ENCODE measurements around the gene JPH2.

Gene JPH2

DNA sequence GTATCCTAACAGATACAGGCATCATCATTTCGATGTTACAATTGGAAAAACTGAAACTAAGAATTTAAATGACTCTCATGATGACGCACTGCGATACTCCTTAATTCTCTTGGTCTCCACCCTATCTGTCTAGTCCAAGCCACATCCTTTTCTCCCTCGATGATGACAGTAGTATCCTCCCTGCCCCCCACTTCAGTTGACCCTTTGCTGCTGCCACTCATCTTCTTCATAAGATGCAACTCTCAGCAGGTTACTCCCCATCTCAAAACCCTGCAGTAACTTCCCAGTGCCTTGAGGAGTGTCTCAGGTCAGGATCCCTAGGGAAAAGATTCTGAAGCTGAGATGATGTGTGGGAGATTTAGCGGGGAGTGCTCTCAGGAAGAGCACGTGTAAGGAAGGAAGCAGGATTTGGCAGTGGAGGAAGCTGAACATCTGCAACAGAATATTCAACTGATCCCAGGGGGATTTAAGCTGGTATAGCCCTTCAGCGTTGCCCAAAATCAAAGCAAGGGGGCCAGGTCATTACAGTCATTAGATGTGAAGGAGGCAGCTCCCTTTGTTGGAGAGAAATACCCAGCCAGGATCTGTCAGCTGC is 16.1 kb downstream of the JPH2 start:
- TF ChIP-seq ZNF274 (IDR thresholded peaks at IDR 0.05; ENCODE audit: low read depth, low read length) (no peak), SUZ12 (IDR thresholded peaks at IDR 0.05; ENCODE audit: extremely low read depth, insufficient read depth, insufficient read length) (no peak), YY1 (IDR thresholded peaks at IDR 0.05; ENCODE audit: insufficient read depth, insufficient read length) (no peak)
- H3K4me3 ChIP-seq (ENCODE audit: insufficient read length, low read depth), result no peak overlapping the region
- no peaks in the 10 kb centered on the region for H3K9me3 ChIP-seq (ENCODE audit: insufficient read depth, low read length)
- no peak overlapping the region for H3K9ac ChIP-seq (ENCODE audit: insufficient read length, low read depth)
- no peaks in the 10 kb centered on the region for H3K27me3 ChIP-seq (ENCODE audit: insufficient read depth, insufficient read length)
- H3K36me3 ChIP-seq (ENCODE audit: insufficient read depth, insufficient read length, low read length), result peaks cover 31% of the 10 kb centered on the region
- H3K4me1 ChIP-seq (ENCODE audit: insufficient read depth, insufficient read length), result no peaks in the 10 kb centered on the region
- DNase-seq (ENCODE audit: low read depth, low spot score), result no peak

DNA sequence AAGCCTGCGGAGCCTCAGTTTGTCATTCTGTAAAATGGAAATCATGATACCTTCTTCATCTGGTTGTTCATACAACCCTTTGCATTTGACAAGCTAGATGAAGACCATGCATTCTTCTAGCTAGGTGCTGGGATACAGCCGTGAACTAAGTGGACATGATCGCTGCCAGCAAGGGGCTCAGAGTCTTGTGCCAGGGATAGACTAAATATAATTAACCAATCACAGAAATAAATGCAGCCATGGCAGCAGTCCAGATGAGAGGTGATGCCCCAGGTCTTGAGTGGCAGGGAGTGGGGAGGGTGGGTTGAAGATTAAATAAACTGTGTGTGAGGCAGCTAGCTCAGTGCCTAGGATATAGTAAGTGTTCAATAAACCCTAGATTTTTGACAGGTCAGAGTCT is 19.3 kb downstream of the JPH2 start:
- H3K9me3 ChIP-seq (ENCODE audit: insufficient read depth, low read length), result no peaks in the 10 kb centered on the region
- peaks cover 17% of the 10 kb centered on the region for H3K36me3 ChIP-seq (ENCODE audit: insufficient read depth, insufficient read length, low read length)
- no peak overlapping the region for H3K9ac ChIP-seq (ENCODE audit: insufficient read length, low read depth)
- no peak for TF ChIP-seq SUZ12 (IDR thresholded peaks at IDR 0.05; ENCODE audit: extremely low read depth, insufficient read depth, insufficient read length)
- TF ChIP-seq YY1 (IDR thresholded peaks at IDR 0.05; ENCODE audit: insufficient read depth, insufficient read length), result no peak
- no peak for TF ChIP-seq ZNF274 (IDR thresholded peaks at IDR 0.05; ENCODE audit: low read depth, low read length)
- H3K27me3 ChIP-seq (ENCODE audit: insufficient read depth, insufficient read length), result no peaks in the 10 kb centered on the region
- H3K4me1 ChIP-seq (ENCODE audit: insufficient read depth, insufficient read length), result peaks cover 5% of the 10 kb centered on the region
- no peak for DNase-seq (ENCODE audit: low read depth, low spot score)
- H3K4me3 ChIP-seq (ENCODE audit: insufficient read length, low read depth), result no peak overlapping the region

DNA sequence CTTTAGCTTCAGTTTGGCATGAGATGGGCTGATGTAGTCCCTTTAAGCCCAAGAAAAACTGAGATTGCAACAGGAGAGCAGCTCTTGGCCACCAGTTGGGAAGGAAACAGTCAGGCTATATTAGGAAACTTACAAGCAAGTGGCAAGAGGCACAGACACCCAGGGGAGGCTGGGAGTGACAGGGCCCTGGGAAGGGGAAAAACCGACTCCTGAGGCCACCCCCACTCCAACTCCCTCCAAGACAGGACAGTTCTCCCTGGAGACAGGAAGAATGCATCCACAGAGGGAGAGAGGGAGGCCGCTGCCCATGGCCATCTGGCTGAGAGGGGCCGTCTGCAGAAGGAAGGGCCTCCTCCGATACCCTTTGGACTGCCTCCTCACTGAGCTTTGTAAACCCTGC is 20.5 kb downstream of the JPH2 start:
- Histone ChIP-seq H3K9ac (ENCODE audit: insufficient read length, low read depth) (no peak overlapping the region), H3K9me3 (ENCODE audit: insufficient read depth, low read length) (no peaks in the 10 kb centered on the region), H3K36me3 (ENCODE audit: insufficient read depth, insufficient read length, low read length) (peaks cover 17% of the 10 kb centered on the region), H3K4me1 (ENCODE audit: insufficient read depth, insufficient read length) (peaks cover 5% of the 10 kb centered on the region), H3K27me3 (ENCODE audit: insufficient read depth, insufficient read length) (no peaks in the 10 kb centered on the region), H3K4me3 (ENCODE audit: insufficient read length, low read depth) (no peak overlapping the region)
- TF ChIP-seq YY1 (IDR thresholded peaks at IDR 0.05; ENCODE audit: insufficient read depth, insufficient read length) (no peak), SUZ12 (IDR thresholded peaks at IDR 0.05; ENCODE audit: extremely low read depth, insufficient read depth, insufficient read length) (no peak), ZNF274 (IDR thresholded peaks at IDR 0.05; ENCODE audit: low read depth, low read length) (no peak)
- DNase-seq (ENCODE audit: low read depth, low spot score), result no peak

DNA sequence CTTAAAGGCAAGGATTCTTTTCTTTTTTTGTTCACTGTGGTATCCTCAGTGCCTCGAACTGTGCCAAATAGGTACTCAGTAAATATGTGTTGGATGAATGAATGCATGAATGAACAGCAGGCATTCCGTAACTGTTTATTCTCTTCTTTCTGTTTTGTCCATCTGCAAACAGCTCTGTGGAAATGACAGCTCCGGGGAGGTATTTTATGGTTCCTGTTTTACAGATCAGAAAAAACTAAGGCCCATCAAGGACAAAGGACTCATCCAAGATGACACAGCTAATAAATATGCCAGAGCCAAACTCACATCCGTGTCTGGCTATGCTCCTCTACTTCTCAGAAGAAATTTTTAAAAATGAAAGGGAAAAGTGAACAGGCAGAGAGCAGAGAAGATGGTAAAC is 21.0 kb downstream of the JPH2 start:
- no peak for DNase-seq (ENCODE audit: low read depth, low spot score)
- H3K4me1 ChIP-seq (ENCODE audit: insufficient read depth, insufficient read length), result peaks cover 5% of the 10 kb centered on the region
- H3K9ac ChIP-seq (ENCODE audit: insufficient read length, low read depth), result no peak overlapping the region
- no peak overlapping the region for H3K4me3 ChIP-seq (ENCODE audit: insufficient read length, low read depth)
- H3K27me3 ChIP-seq (ENCODE audit: insufficient read depth, insufficient read length), result no peaks in the 10 kb centered on the region
- H3K36me3 ChIP-seq (ENCODE audit: insufficient read depth, insufficient read length, low read length), result peaks cover 17% of the 10 kb centered on the region
- H3K9me3 ChIP-seq (ENCODE audit: insufficient read depth, low read length), result no peaks in the 10 kb centered on the region
- TF ChIP-seq SUZ12 (IDR thresholded peaks at IDR 0.05; ENCODE audit: extremely low read depth, insufficient read depth, insufficient read length) (no peak), YY1 (IDR thresholded peaks at IDR 0.05; ENCODE audit: insufficient read depth, insufficient read length) (no peak), ZNF274 (IDR thresholded peaks at IDR 0.05; ENCODE audit: low read depth, low read length) (no peak)

DNA sequence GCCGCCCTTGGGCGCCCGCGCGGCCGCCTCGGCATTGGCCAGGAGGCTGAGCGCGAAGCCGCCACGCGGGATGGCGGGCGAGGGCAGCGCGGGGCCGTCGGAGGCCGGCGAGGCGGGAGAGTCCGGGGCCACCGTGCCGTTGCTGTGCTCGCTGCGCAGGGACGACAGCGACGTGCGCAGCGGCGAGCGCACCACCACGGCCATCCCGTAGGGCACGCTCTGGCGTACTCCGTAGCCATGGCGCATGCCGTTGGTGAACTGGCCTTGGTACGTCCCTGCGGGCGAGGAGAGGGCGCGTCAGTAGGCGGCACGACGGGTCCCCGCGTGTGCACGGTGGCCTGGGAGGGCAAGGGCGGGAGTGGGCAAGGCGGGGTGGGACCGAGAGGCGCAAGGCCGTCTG is 26.9 kb downstream of the JPH2 start:
- no peak for DNase-seq (ENCODE audit: low read depth, low spot score)
- no peak overlapping the region for H3K9ac ChIP-seq (ENCODE audit: insufficient read length, low read depth)
- no peaks in the 10 kb centered on the region for H3K9me3 ChIP-seq (ENCODE audit: insufficient read depth, low read length)
- H3K4me1 ChIP-seq (ENCODE audit: insufficient read depth, insufficient read length), result peaks cover under 1% of the 10 kb centered on the region
- TF ChIP-seq SUZ12 (IDR thresholded peaks at IDR 0.05; ENCODE audit: extremely low read depth, insufficient read depth, insufficient read length), result no peak
- TF ChIP-seq YY1 (IDR thresholded peaks at IDR 0.05; ENCODE audit: insufficient read depth, insufficient read length), result no peak
- TF ChIP-seq ZNF274 (IDR thresholded peaks at IDR 0.05; ENCODE audit: low read depth, low read length), result no peak
- peaks cover 42% of the 10 kb centered on the region for H3K36me3 ChIP-seq (ENCODE audit: insufficient read depth, insufficient read length, low read length)
- no peaks in the 10 kb centered on the region for H3K27me3 ChIP-seq (ENCODE audit: insufficient read depth, insufficient read length)
- H3K4me3 ChIP-seq (ENCODE audit: insufficient read length, low read depth), result no peak overlapping the region

DNA sequence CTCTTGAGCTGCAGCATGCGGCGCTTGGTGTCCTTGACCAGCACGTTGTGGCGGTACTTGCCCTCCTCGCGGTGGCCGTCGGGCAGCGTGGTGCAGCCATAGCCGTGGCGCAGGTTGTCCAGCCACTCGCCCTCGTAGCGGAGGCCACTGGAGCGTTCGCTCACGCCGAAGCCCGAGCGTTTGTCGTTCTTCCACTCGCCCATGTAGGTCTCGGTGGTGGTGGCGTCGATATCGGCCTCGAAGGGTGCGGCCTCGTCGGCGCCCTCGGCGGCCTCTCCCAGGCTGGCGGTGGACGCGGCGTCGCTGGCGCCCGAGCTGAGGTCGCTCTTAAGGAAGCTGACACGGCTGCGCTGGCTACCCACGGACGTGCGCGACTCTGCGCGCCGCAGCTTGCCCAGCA is 27.3 kb downstream of the JPH2 start:
- Histone ChIP-seq H3K27me3 (ENCODE audit: insufficient read depth, insufficient read length) (no peaks in the 10 kb centered on the region), H3K36me3 (ENCODE audit: insufficient read depth, insufficient read length, low read length) (peaks cover 42% of the 10 kb centered on the region), H3K9me3 (ENCODE audit: insufficient read depth, low read length) (no peaks in the 10 kb centered on the region), H3K4me3 (ENCODE audit: insufficient read length, low read depth) (no peak overlapping the region), H3K4me1 (ENCODE audit: insufficient read depth, insufficient read length) (no peaks in the 10 kb centered on the region), H3K9ac (ENCODE audit: insufficient read length, low read depth) (no peak overlapping the region)
- TF ChIP-seq SUZ12 (IDR thresholded peaks at IDR 0.05; ENCODE audit: extremely low read depth, insufficient read depth, insufficient read length) (no peak), ZNF274 (IDR thresholded peaks at IDR 0.05; ENCODE audit: low read depth, low read length) (no peak), YY1 (IDR thresholded peaks at IDR 0.05; ENCODE audit: insufficient read depth, insufficient read length) (no peak)
- no peak for DNase-seq (ENCODE audit: low read depth, low spot score)

DNA sequence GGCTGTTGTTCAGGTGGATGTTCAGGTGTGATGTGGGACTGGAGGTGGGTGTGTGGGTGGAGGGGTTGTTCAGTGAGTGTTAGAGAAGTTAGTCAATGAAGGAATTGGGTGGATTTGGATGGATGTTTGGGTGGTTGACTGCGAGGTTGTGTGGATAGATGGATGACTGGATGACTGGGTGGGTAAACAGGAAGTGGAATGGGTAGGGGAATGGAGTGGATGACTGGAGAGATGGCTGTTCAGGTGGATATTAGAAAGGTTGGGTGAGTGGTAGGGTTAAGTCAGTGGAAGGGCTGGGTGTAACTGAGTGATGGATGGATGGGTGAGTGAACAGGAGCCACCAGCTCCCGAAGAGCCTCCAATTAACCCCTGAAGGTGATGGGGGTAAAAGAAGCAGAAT is 27.9 kb downstream of the JPH2 start:
- Histone ChIP-seq H3K4me1 (ENCODE audit: insufficient read depth, insufficient read length) (no peaks in the 10 kb centered on the region), H3K9me3 (ENCODE audit: insufficient read depth, low read length) (no peaks in the 10 kb centered on the region), H3K9ac (ENCODE audit: insufficient read length, low read depth) (no peak overlapping the region), H3K4me3 (ENCODE audit: insufficient read length, low read depth) (no peak overlapping the region), H3K36me3 (ENCODE audit: insufficient read depth, insufficient read length, low read length) (peaks cover 42% of the 10 kb centered on the region), H3K27me3 (ENCODE audit: insufficient read depth, insufficient read length) (no peaks in the 10 kb centered on the region)
- TF ChIP-seq YY1 (IDR thresholded peaks at IDR 0.05; ENCODE audit: insufficient read depth, insufficient read length) (no peak), ZNF274 (IDR thresholded peaks at IDR 0.05; ENCODE audit: low read depth, low read length) (no peak), SUZ12 (IDR thresholded peaks at IDR 0.05; ENCODE audit: extremely low read depth, insufficient read depth, insufficient read length) (no peak)
- no peak for DNase-seq (ENCODE audit: low read depth, low spot score)

All from NT2/D1 (cell line).